Measurements from ENCODE around the gene CMTM6. TPM values are rescaled to one million over a fixed set of nuclear protein-coding genes. Genes with fewer than 3 reads are reported as not detected.
A peak's percentile ranks its signal among the peaks of the same experiment; 100 is the strongest.
"Not testable (repeated sequence)": the region's sequence is repeated elsewhere in the genome, so short reads cannot be mapped to it uniquely, and the experiment has no call there.

Gene CMTM6, protein sequence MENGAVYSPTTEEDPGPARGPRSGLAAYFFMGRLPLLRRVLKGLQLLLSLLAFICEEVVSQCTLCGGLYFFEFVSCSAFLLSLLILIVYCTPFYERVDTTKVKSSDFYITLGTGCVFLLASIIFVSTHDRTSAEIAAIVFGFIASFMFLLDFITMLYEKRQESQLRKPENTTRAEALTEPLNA
- 10 to 100 TPM; 38.1 to 72.7 TPM for total RNA-seq

DNA sequence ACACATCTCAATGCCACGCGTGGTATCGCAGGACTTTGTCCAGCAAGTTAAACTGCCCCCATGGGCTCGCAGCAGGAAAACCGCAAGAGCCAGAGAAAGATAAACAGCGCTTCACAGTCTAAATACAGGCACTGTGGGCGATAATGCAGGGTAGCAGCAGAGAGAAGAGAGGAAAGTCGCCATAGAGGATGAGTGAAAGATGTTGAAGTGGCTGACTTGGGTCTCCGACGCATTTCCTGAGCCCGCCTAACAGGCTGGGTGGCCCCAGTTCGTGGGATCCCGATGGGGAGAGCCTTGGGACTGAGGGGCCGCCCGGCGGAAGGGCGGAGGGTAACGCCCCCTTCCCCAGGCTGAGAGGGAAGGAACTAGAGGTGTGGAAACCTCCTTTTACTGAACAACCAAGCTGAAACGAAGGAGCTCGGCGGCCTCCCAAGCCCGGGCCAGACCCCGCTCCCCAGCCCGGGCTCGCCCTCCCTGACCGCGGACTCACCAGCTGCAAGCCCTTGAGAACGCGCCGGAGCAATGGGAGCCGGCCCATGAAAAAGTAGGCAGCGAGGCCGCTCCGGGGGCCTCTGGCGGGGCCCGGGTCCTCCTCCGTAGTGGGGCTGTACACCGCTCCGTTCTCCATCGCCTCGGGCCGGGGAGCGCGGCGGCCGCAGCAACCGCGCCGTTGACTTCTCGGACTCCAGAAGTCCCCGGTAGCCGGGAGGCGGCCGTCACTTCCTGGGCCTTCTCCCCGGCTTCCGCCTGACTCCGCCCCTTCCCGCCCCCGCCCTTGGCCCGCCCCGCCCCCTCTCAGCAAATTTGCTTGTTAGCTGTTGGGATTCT lies at the start of gene CMTM6:
Gene CMTM6, minus strand, starts transcription at position 735 of the 828 bp plus-strand sequence. Its CDS starts 107 bp downstream, at position 628.
- ATAC-seq (peak; percentile 90 to 92), DNase-seq (ENCODE audit: low spot score in 2 of 2) (peak; percentile 67 to 82)
- peak within 1 kb of the TSS; percentile 90 to 92 for H3K27ac Mint-ChIP-seq
- H3K9me3 Mint-ChIP-seq, result no peaks in the 10 kb centered on the region
- H3K36me3 Mint-ChIP-seq, result peaks cover 0 to 16% of the 10 kb centered on the region in 2 donors

DNA sequence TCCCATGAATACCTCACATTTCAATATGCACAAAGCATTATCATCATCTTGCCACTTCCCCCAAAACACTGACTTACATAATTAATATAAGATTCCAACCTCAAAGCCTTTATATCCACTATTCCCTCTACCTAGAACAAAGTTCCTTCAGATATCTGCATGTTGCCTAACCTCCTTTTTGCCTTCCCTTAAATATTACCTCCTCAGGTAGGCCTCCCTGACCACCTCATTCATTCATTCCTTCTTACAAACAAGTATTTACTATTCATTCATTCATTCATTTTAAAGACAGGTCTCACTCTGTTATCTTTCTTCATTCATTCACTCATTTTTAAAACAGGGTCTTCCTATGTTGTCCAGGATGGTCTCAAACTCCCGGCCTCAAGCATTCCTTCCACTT lies 49.4 kb upstream of the CMTM6 start:
- no peaks in the 10 kb centered on the region for H3K36me3 Mint-ChIP-seq
- ATAC-seq (no peak), DNase-seq (ENCODE audit: low spot score in 2 of 2) (no peak)
- no peaks in the 10 kb centered on the region for H3K9me3 Mint-ChIP-seq
- peak overlapping the region in 1 of 2 donors; percentile 25 for H3K27ac Mint-ChIP-seq

DNA sequence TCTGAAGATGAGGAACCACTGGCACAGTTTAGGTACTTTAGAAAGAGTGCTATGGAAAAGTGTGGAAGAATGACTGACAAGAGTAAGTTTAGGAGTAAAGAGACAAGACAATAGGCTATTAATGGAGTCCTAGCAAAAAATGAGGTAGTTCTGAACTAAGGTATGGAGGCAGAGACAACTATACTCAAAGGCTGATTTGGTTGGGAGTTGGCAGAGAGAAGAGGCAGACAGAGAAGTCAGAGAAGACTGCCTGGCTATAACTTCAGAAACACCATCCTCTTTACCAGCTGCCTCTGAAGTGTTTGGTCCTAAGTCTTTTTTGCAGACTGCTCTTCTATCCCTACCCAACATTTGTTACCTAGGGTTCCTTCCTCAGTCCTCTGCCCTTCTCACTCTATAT lies 48.8 kb upstream of the CMTM6 start:
- ATAC-seq (no peak), DNase-seq (ENCODE audit: low spot score in 2 of 2) (no peak)
- Mint-ChIP-seq H3K9me3 (peaks cover 0 to 2% of the 10 kb centered on the region in 2 donors), H3K27ac (no peak overlapping the region), H3K36me3 (no peaks in the 10 kb centered on the region)

DNA sequence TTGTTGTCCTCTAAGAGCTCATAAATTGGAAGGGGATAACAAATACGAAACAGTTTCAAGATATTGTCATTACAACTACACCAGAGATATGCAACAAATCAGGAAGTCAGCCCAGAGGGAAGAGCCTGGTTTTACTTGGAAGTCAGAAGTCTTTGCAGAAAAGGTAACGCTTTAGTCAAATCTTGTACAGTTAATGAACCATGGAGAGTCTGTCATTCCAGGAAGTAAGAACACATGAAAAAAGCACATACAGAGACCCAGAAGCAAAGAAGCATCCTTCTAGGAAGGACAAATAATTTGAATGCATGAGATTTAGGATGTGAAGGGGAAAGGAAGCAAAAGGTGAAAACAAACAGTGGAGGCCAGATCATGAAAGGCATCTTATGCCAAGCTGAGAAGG lies 48.4 kb upstream of the CMTM6 start:
- H3K9me3 Mint-ChIP-seq, result peaks cover 0 to 3% of the 10 kb centered on the region in 2 donors
- DNase-seq (ENCODE audit: low spot score in 2 of 2) (no peak), ATAC-seq (no peak)
- no peak overlapping the region for H3K27ac Mint-ChIP-seq
- no peaks in the 10 kb centered on the region for H3K36me3 Mint-ChIP-seq

DNA sequence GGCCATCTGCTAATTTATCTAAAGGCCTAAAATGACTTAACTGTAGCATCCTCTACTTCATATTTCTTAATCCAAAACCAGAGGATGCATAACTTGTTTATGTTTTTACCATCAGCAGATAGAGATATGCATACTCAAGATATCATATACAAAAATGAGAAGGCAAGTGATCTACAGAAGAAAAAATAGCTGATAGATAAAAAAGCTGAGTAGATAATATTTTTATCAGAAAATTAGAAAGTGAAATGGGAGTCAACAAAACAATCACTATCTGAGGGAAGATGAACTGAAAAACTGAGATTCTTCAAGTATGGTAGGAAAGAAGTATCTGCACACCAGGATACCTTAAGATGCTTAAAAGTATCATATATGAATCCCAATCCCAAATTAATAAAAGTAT lies 42.7 kb upstream of the CMTM6 start:
- ATAC-seq (no peak), DNase-seq (ENCODE audit: low spot score in 2 of 2) (no peak)
- Mint-ChIP-seq H3K9me3 (peaks cover 0 to 3% of the 10 kb centered on the region in 2 donors), H3K36me3 (no peaks in the 10 kb centered on the region), H3K27ac (no peak overlapping the region)

DNA sequence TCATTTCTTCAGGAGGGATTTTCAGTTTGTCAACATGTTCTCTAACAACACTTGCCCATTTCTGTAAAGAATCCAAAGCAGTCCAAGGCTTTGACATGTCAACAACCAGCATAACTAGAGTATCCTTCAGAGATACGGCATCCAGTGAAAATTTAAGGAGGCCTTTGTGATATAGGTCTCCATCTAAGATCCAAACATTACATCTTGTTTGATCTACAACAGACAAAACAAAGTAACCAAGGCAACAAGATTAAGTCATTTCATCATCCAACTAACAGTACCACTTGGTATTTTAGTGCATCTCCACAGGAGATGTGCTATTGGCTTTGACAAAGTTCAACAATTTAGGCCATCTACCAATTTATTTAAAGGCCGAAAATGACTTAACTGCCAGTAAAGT lies 42.2 kb upstream of the CMTM6 start:
- Mint-ChIP-seq H3K27ac (peak overlapping the region in 1 of 2 donors; percentile 3), H3K36me3 (no peaks in the 10 kb centered on the region), H3K9me3 (peaks cover 0 to 3% of the 10 kb centered on the region in 2 donors)
- DNase-seq (ENCODE audit: low spot score in 2 of 2), result no peak
- peak in 1 of 2 donors; percentile 41 for ATAC-seq

DNA sequence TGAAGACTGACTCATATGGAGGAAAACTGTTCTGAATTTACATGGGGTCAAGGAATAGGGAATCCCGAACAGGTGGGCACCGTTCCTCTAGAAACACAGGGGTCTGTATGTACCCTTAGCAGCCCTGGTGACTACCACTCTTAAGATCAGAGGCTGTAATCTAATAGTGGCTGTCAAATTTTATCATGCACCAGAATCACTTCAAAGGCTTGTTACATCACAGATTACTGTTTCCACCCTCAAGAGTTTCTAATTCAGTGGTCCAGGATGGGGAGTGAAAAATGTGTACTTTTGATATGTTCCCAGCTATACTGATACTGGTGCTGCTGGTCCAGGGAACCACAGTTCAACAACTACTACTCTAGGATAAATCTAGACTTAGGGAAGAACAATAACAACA lies 40.2 kb upstream of the CMTM6 start:
- Mint-ChIP-seq H3K27ac (no peak overlapping the region), H3K9me3 (peaks cover 0 to 3% of the 10 kb centered on the region in 2 donors), H3K36me3 (peaks cover 0 to 7% of the 10 kb centered on the region in 2 donors)
- ATAC-seq (peak in 1 of 2 donors; percentile 64), DNase-seq (ENCODE audit: low spot score in 2 of 2) (no peak)

DNA sequence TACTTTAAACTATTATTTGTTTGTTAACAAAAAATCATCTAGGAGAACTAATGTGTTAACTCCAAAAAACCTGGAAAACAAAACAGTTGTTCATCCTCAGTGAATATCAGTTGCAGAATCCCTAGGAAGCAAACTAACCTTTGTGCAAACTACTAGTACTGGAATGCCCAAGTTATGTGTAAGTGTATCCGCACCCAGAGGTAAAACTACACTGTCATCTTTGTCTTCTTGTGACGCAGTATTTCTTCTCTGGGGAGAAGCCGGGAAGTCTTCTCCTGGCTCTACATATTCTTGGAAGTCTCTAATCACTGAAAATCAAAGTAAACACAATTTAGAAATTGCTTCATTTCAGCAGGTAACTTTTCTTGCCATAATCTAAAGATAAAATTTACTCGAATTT lies 38.2 kb upstream of the CMTM6 start:
- no peak overlapping the region for H3K27ac Mint-ChIP-seq
- no peak for ATAC-seq
- no peaks in the 10 kb centered on the region for H3K9me3 Mint-ChIP-seq
- no peak for DNase-seq (ENCODE audit: low spot score in 2 of 2)
- H3K36me3 Mint-ChIP-seq, result peaks cover 0 to 7% of the 10 kb centered on the region in 2 donors

DNA sequence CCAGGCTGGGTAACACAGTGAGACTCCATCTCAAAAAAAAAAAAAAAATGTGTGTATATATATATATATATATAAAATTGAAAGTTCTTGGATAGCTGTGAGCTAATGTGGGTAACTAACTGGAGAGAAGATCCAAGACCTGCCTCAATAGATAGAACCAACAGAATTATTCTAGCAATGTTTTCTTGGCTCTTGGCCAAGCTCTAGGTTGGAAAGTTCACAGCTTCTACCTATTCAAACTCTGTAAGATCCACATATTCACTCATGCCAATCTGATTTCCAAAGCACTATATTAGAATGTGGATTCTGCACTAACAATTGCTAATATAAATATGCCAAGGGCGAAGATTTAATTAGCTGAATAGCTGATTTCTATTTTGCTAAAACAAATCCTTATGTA lies 29.8 kb upstream of the CMTM6 start:
- DNase-seq (ENCODE audit: low spot score in 2 of 2), result no peak
- H3K9me3 Mint-ChIP-seq, result no peaks in the 10 kb centered on the region
- ATAC-seq, result no peak
- no peak overlapping the region for H3K27ac Mint-ChIP-seq
- H3K36me3 Mint-ChIP-seq, result peaks cover 0 to 5% of the 10 kb centered on the region in 2 donors

DNA sequence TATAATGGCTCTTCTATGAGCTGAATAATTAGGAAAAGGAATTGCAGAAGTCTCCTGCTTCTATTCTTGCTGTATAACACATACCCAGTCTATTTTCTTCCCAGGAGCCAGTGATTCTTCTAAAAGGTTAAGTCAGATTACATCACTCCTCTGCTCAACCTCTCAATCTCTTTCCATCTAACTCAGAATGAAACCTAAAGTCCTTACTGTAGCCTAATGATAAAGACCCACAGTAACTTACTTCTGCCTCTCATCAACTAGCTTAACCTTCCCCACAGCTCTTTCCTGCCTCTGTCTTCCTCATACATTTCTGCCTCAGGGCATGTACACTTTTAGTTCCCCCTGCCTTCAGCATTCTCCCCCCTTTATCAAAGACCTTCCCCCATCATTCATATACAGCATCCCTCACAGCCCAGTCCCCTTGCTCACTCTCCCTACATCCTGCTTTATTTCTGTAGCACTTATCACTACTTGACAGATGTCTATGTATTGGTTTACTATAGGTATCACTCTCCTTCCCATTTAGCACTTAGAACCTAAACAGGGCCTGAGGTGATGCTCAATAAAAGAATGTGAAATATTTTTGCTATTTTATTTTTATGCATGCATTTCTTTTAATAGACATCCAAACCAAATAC lies 28.5 kb upstream of the CMTM6 start:
- H3K36me3 Mint-ChIP-seq, result peaks cover 0 to 5% of the 10 kb centered on the region in 2 donors
- no peaks in the 10 kb centered on the region for H3K9me3 Mint-ChIP-seq
- ATAC-seq, result peak; percentile 83 to 89
- H3K27ac Mint-ChIP-seq, result peak overlapping the region; percentile 30 to 66
- no peak for DNase-seq (ENCODE audit: low spot score in 2 of 2)

DNA sequence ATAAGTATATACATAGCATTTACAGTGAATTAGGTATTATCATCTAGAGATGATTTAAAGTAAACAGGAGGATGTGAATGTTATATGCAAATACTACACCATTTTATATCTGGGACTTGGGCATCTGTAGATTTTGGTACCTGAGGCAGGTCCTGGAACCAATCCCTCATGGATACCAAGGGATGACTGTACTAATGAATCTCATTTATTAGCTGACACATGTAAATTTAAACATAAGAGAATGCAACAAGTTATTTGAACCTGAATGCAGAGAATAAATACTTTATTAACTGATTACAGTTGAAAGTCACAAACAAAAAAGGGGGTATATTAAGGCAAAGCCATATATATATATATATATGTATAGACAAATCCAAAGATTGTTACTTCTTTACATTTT lies 23.1 kb upstream of the CMTM6 start:
- no peak for ATAC-seq
- no peaks in the 10 kb centered on the region for H3K9me3 Mint-ChIP-seq
- H3K27ac Mint-ChIP-seq, result no peak overlapping the region
- DNase-seq (ENCODE audit: low spot score in 2 of 2), result no peak
- no peaks in the 10 kb centered on the region for H3K36me3 Mint-ChIP-seq

DNA sequence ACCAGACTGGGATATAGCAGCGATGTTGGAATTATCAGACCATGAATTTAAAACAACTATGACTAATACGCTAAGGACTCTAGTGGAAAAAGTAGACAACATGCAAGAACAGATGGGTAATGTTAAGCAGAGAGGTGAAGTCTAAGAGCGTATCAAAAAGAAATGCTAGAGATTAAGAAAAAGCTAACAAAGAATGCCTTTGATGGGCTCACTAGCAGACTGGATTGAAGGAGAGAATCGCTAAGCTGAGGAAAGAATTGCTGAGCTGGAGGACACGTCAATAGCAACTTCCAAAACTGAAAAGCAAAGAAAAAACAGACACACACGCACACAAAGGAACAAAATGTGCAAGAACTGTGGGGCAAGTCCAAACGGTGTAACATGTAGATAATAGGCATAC lies 20.0 kb upstream of the CMTM6 start:
- Mint-ChIP-seq H3K27ac (no peak overlapping the region), H3K9me3 (no peaks in the 10 kb centered on the region), H3K36me3 (peaks cover 0 to 5% of the 10 kb centered on the region in 2 donors)
- ATAC-seq (no peak), DNase-seq (ENCODE audit: low spot score in 2 of 2) (no peak)

DNA sequence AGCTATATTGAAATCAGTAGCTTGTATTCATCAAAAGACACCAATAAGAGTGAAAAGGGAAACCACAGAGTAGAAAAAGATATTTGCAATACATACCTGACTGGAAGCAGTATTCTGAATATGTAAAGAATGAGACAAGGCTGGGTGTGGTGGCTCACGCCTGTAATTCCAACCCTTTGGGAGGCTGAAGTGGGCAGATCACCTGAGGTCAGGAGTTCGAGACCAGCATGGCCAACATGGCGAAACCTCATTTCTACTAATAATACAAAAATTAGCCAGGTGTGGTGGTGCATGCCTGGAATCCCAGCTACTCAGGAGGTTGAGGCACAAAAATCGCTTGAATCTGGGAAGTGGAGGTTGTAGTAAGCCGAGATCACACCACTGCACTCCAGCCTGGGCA lies 16.3 kb upstream of the CMTM6 start:
- not testable (repeated sequence) for DNase-seq (ENCODE audit: low spot score in 2 of 2); H3K9me3 Mint-ChIP-seq; ATAC-seq; H3K36me3 Mint-ChIP-seq
- H3K27ac Mint-ChIP-seq, result peak overlapping the region in 1 of 2 donors; percentile 83

DNA sequence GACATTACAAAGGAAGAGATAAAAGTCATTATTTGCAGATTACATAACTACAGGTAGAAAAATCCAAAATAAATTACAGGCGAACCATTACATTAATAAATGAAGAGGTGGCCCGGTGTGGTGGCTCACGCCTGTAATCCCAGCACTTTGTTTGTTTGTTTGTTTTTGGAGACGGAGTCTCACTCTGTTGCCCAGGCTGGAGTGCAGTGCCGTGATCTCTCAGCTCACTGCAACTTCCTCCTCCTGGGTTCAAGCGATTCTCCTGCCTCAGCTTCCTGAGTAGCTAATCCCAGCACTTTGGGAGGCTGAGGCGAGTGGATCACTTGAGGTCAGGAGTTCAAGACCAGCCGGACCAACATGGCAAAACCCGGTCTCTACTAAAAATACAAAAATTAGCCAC lies 14.1 kb upstream of the CMTM6 start:
- ATAC-seq; H3K36me3 Mint-ChIP-seq; DNase-seq (ENCODE audit: low spot score in 2 of 2); H3K9me3 Mint-ChIP-seq: not testable (repeated sequence)
- peak overlapping the region in 1 of 2 donors; percentile 12 for H3K27ac Mint-ChIP-seq

DNA sequence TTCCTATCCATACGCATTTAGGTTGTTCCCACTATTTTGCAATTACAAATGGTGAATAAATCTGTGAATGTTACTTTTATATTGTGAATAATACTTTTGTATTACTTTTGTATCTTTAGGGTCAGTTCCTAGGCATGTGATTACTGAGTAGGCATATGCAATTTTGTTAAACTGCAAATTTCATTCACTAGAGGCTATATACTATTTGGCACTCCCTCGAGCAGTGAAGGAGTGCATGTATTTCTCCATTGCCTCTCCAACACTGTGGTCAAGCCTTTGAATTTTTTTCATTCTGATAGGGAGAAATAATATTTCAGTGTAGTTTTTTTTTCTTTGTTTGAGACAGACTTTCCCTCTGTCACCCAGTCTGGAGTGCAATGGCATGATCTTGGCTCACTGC lies 8.4 kb upstream of the CMTM6 start:
- no peaks in the 10 kb centered on the region for H3K9me3 Mint-ChIP-seq
- DNase-seq (ENCODE audit: low spot score in 2 of 2), result no peak
- no peaks in the 10 kb centered on the region for H3K36me3 Mint-ChIP-seq
- no peak overlapping the region for H3K27ac Mint-ChIP-seq
- ATAC-seq, result no peak

DNA sequence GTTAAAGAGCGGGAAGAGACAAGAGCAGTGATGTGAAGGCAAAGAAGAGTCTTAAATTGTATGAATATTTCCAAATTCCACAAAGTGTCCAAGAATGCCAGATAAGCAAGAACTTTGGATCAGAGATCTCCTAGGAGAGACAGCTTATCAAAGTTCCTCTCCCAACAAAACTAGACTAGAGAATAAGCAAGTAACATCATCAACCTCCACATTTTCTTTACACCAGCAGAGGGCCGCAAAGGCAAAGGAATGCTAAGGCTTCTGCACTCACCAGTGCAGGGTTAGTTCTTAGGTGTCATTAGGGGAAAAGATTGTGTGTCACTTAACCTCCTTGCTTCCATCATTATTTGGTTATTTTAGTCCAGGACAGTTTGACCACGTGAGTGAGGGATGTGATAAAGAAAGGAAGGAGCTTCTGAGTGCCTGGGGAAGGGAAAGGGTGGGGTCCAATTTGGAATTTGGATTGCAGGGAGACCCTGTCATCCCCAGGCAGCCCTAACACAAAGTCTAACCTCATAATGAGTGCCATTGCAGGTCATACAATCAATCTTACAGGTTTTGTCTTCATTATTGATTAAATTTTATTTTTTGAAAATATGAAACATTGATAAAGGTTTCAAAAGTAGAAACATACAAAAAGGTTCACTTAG lies 7.5 kb upstream of the CMTM6 start:
- H3K36me3 Mint-ChIP-seq, result no peaks in the 10 kb centered on the region
- ATAC-seq (peak; percentile 91 to 94), DNase-seq (ENCODE audit: low spot score in 2 of 2) (peak in 1 of 2 donors; percentile 69)
- H3K9me3 Mint-ChIP-seq, result no peaks in the 10 kb centered on the region
- no peak overlapping the region for H3K27ac Mint-ChIP-seq

DNA sequence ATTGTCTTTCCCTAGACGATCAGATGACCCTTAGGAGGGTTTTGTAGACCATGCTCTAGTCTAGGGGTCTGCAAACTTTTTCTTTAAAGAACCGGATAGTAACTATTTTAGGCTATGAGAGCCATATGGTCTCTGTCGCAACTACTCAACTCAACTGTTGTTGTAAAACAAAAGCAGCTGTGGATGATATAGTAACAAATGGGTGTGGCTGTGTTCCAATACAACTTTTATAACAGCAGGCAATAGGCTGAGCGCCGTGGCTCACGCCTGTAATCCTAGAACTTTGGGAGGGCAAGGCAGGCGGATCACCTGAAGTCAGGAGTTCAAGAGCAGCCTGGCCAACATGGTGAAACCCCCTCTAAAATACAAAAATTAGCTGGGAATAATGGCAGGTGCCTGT lies 6.1 kb upstream of the CMTM6 start:
- DNase-seq (ENCODE audit: low spot score in 2 of 2), result no peak
- H3K27ac Mint-ChIP-seq, result no peak overlapping the region
- no peak for ATAC-seq
- no peaks in the 10 kb centered on the region for H3K9me3 Mint-ChIP-seq
- H3K36me3 Mint-ChIP-seq, result no peaks in the 10 kb centered on the region
